ENCODE measurements around the gene TMEM117.

- TF ChIP-seq POLR2AphosphoS5 (IDR thresholded peaks at IDR 0.05; ENCODE audit: low read depth, low read length) (no peak), POLR2A (IDR thresholded peaks at IDR 0.05; ENCODE audit: low read depth, low read length) (no peak)
These were observed 327.1 kb downstream of the TMEM117 start for GRCh38 chr12:44162961-44163360.

Measured in GM12892 (cell line).